Activated T-cell treated with anti-CD3 and anti-CD28 coated beads for 1 hour (primary cell): Measurements from ENCODE around the gene CNP.

Experiments
- DNase-seq: peaks from one replicate; pipeline ENCODE4 v3.0.0-alpha.2; 2020; ENCODE audit warnings: low read depth

The CNP gene

GRCh38 chr17:41942626-41943373 lies 23.8 kb upstream of the CNP start:
- no peak for DNase-seq

- no peak for DNase-seq
Measured at GRCh38 chr17:41943492-41943891, 23.1 kb upstream of the CNP start.

GRCh38 chr17:41944943-41945342 lies 21.7 kb upstream of the CNP start:
- no peak for DNase-seq

GRCh38 chr17:41948762-41949460 lies 17.7 kb upstream of the CNP start:
- no peak for DNase-seq

GRCh38 chr17:41956522-41956921 lies 10.1 kb upstream of the CNP start:
- no peak for DNase-seq

GRCh38 chr17:41957031-41957868 lies 9.3 kb upstream of the CNP start:
- no peak for DNase-seq

GRCh38 chr17:41957869-41958439 lies 8.6 kb upstream of the CNP start:
- DNase-seq: no peak

- DNase-seq: no peak
Measured at GRCh38 chr17:41959030-41959335, 7.6 kb upstream of the CNP start.

GRCh38 chr17:41959336-41960095 lies 7.1 kb upstream of the CNP start:
- DNase-seq: no peak

- DNase-seq: no peak
Measured at GRCh38 chr17:41962111-41962510, 4.5 kb upstream of the CNP start.

- DNase-seq: peak; percentile 60
Measured at GRCh38 chr17:41962768-41963434, 3.7 kb upstream of the CNP start.

- DNase-seq: peak; percentile 48
Measured at GRCh38 chr17:41965694-41966462, 717 bp upstream of the CNP start.

- DNase-seq: peak; percentile 28
Measured at GRCh38 chr17:41967141-41967920, 736 bp downstream of the CNP start.

GRCh38 chr17:41967921-41968578 lies 1.5 kb downstream of the CNP start:
- DNase-seq: no peak

GRCh38 chr17:41968676-41969075 lies 2.1 kb downstream of the CNP start:
- no peak for DNase-seq

- no peak for DNase-seq
Measured at GRCh38 chr17:41970901-41971331, 4.3 kb downstream of the CNP start.

GRCh38 chr17:41971721-41972523 lies 5.3 kb downstream of the CNP start:
- no peak for DNase-seq
